Prostate gland (tissue), 2 donors: Measurements from ENCODE around the gene STOX1.

Experiments
- CTCF ChIP-seq, 4 experiments: fragments of 200-600 bp in 2 of 4; fragments of 450-650 bp in 2 of 4; sonication (generic) in 2 of 4; IDR thresholded peaks; 1 replicate in 3 of 4; 2 replicates in 1 of 4; pipeline ENCODE4 v1.5.1; 2016 to 2019; ENCODE audit warnings: antibody characterized with exemption in 4 of 4, mild to moderate bottlenecking in 2 of 4, moderate library complexity in 2 of 4
- POLR2A ChIP-seq: fragments of 450-650 bp; IDR thresholded peaks from one replicate; pipeline ENCODE4 v1.6.1; 2016; ENCODE audit warnings: antibody characterized with exemption, mild to moderate bottlenecking
- POLR2AphosphoS5 ChIP-seq: sonication (generic); formaldehyde crosslinking; IDR thresholded peaks from one replicate; pipeline ENCODE4 v1.6.1; 2017; ENCODE audit warnings: antibody characterized with exemption

GRCh38 chr10:68877482-68878110 lies 50.3 kb downstream of the STOX1 start:
- TF ChIP-seq CTCF (IDR thresholded peaks at IDR 0.05) (no peak), POLR2A (no peak), POLR2AphosphoS5 (no peak)
